TTC549 (cell line): ENCODE results near the gene ERAL1.
"Not testable (repeated sequence)": the region's sequence is repeated elsewhere in the genome, so short reads cannot be mapped to it uniquely, and the experiment has no call there.

Experiments used
- FAIRE-seq: peaks from 2 replicates; lab custom pipeline; 2012; peaks lifted over from hg19 to GRCh38; lab: Jason Lieb, UNC

The ERAL1 gene

GRCh38 chr17:28853295-28853694 is 1.5 kb upstream of the ERAL1 start:
- no peak for FAIRE-seq

- no peak for FAIRE-seq
These were observed 492 bp downstream of the ERAL1 start for GRCh38 chr17:28855336-28855679.

- no peak for FAIRE-seq
These were observed 1.3 kb downstream of the ERAL1 start for GRCh38 chr17:28856028-28856574.

GRCh38 chr17:28857905-28858800 is 3.3 kb downstream of the ERAL1 start:
- no peak for FAIRE-seq

GRCh38 chr17:28858801-28859355 is 4.1 kb downstream of the ERAL1 start:
- FAIRE-seq: no peak

GRCh38 chr17:28860363-28860808 is 5.6 kb downstream of the ERAL1 start:
- no peak for FAIRE-seq

- no peak for FAIRE-seq
These were observed 6.8 kb downstream of the ERAL1 start for GRCh38 chr17:28861393-28862203.

GRCh38 chr17:28862561-28862960 is 7.7 kb downstream of the ERAL1 start:
- no peak for FAIRE-seq

GRCh38 chr17:28863953-28864352 is 9.1 kb downstream of the ERAL1 start:
- no peak for FAIRE-seq

- FAIRE-seq: no peak
These were observed 10.4 kb downstream of the ERAL1 start for GRCh38 chr17:28864991-28865849.

GRCh38 chr17:28865946-28866752 is 11.3 kb downstream of the ERAL1 start:
- no peak for FAIRE-seq

- no peak for FAIRE-seq
These were observed 12.5 kb downstream of the ERAL1 start for GRCh38 chr17:28867276-28867675.

GRCh38 chr17:28871056-28871579 is 16.3 kb downstream of the ERAL1 start:
- no peak for FAIRE-seq

GRCh38 chr17:28873839-28874238 is 19.0 kb downstream of the ERAL1 start:
- FAIRE-seq: no peak

- no peak for FAIRE-seq
These were observed 19.9 kb downstream of the ERAL1 start for GRCh38 chr17:28874750-28875149.

GRCh38 chr17:28875848-28876550 is 21.2 kb downstream of the ERAL1 start:
- FAIRE-seq: no peak

GRCh38 chr17:28877150-28877711 is 22.4 kb downstream of the ERAL1 start:
- not testable (repeated sequence) for FAIRE-seq

GRCh38 chr17:28878158-28878910 is 23.5 kb downstream of the ERAL1 start:
- no peak for FAIRE-seq

- no peak for FAIRE-seq
These were observed 24.2 kb downstream of the ERAL1 start for GRCh38 chr17:28878981-28879380.
